Skeletal muscle cell (primary cell): ENCODE data around the gene HMGB1.

Source experiments
- DNase-seq: peaks from one replicate; pipeline ENCODE4 v3.0.0-alpha.2; 2010; ENCODE audit warnings: low read depth
- H3K4me3 ChIP-seq: 2 replicates; pipeline ENCODE4 v1.5.1; 2011; ENCODE audit warnings: low read depth, mild to moderate bottlenecking, control low read depth, low read length, moderate library complexity

The HMGB1 gene

GRCh38 chr13:30465593-30466357, at the start of gene HMGB1:
Gene HMGB1 (minus strand): TSS chr13:30465936. CDS start chr13:30463680, 2,256 bp downstream.
- H3K4me3 ChIP-seq = peak within 1 kb of the TSS; percentile 61
- DNase-seq = peak; percentile 96

GRCh38 chr13:30510811-30511371, 45.2 kb upstream of the HMGB1 start:
- DNase-seq = peak; percentile 5

GRCh38 chr13:30510091-30510490, 44.4 kb upstream of the HMGB1 start:
- no peak for DNase-seq

More at GRCh38 chr13:30510811-30511371, 45.2 kb upstream of the HMGB1 start:
- H3K4me3 ChIP-seq = no peak overlapping the region

GRCh38 chr13:30509254-30510050, 43.7 kb upstream of the HMGB1 start:
- no peak for DNase-seq
- no peak overlapping the region for H3K4me3 ChIP-seq

More at GRCh38 chr13:30510091-30510490, 44.4 kb upstream of the HMGB1 start:
- H3K4me3 ChIP-seq = no peak overlapping the region

- H3K4me3 ChIP-seq = no peak overlapping the region
- DNase-seq = no peak
Measured at GRCh38 chr13:30504081-30504480, 38.3 kb upstream of the HMGB1 start.

GRCh38 chr13:30502237-30502636, 36.5 kb upstream of the HMGB1 start:
- H3K4me3 ChIP-seq = no peak overlapping the region
- DNase-seq = no peak

- no peak overlapping the region for H3K4me3 ChIP-seq
- no peak for DNase-seq
Measured at GRCh38 chr13:30499338-30499737, 33.6 kb upstream of the HMGB1 start.

- no peak overlapping the region for H3K4me3 ChIP-seq
- DNase-seq = no peak
Measured at GRCh38 chr13:30496147-30496546, 30.4 kb upstream of the HMGB1 start.

- no peak overlapping the region for H3K4me3 ChIP-seq
- DNase-seq = no peak
Measured at GRCh38 chr13:30495746-30496145, 30.0 kb upstream of the HMGB1 start.

- no peak overlapping the region for H3K4me3 ChIP-seq
- no peak for DNase-seq
Measured at GRCh38 chr13:30493658-30494381, 28.1 kb upstream of the HMGB1 start.

- no peak overlapping the region for H3K4me3 ChIP-seq
- no peak for DNase-seq
Measured at GRCh38 chr13:30487075-30487470, 21.3 kb upstream of the HMGB1 start.

- no peak for DNase-seq
Measured at GRCh38 chr13:30486230-30487074, 20.7 kb upstream of the HMGB1 start.

GRCh38 chr13:30481241-30481760, 15.6 kb upstream of the HMGB1 start:
- H3K4me3 ChIP-seq = no peak overlapping the region
- no peak for DNase-seq

More at GRCh38 chr13:30486230-30487074, 20.7 kb upstream of the HMGB1 start:
- H3K4me3 ChIP-seq = no peak overlapping the region

GRCh38 chr13:30480292-30480950, 14.7 kb upstream of the HMGB1 start:
- DNase-seq = no peak
- H3K4me3 ChIP-seq = no peak overlapping the region

GRCh38 chr13:30479883-30480219, 14.1 kb upstream of the HMGB1 start:
- no peak for DNase-seq
- H3K4me3 ChIP-seq = no peak overlapping the region

GRCh38 chr13:30479154-30479882, 13.6 kb upstream of the HMGB1 start:
- no peak for DNase-seq
- H3K4me3 ChIP-seq = no peak overlapping the region

- no peak overlapping the region for H3K4me3 ChIP-seq
- DNase-seq = no peak
Measured at GRCh38 chr13:30477346-30478195, 11.8 kb upstream of the HMGB1 start.
